NCI-H1694 (cell line): ENCODE measurements around the gene KPNA1.
A peak's percentile ranks its signal among the peaks of the same experiment; 100 is the strongest.

Source experiments
- DNase-seq: peaks from one replicate; lab custom pipeline; 2025; lab: John Stamatoyannopoulos, UW

KPNA1 gene

GRCh38 chr3:122382888-122383666, 131.7 kb downstream of the KPNA1 start, which contains the start of gene MIX23:
Gene MIX23 (minus strand): TSS chr3:122383231. CDS start chr3:122383224, 7 bp downstream.
- DNase-seq: peak; percentile 76

GRCh38 chr3:122377975-122378374, 136.8 kb downstream of the KPNA1 start:
- no peak for DNase-seq

GRCh38 chr3:122374034-122374433, 140.7 kb downstream of the KPNA1 start:
- DNase-seq: no peak
